HepG2 (cell line): ENCODE measurements around the gene CST3. TPM values are rescaled to one million over a fixed set of nuclear protein-coding genes. Genes with fewer than 3 reads are reported as not detected.

ENCODE experiments used
- CBX5 ChIP-seq: sonication (generic); formaldehyde crosslinking; IDR thresholded peaks from 2 replicates; pipeline ENCODE4 v1.4.0; 2020; ENCODE audit warnings: missing genetic modification reagents, borderline replicate concordance
- CEBPG ChIP-seq: IDR thresholded peaks from 2 replicates; pipeline ENCODE4 v1.6.1; 2016
- CREM ChIP-seq, 2 experiments: sonication (generic) in 1 of 2; formaldehyde crosslinking in 1 of 2; IDR thresholded peaks; 2 replicates each; pipeline versions ENCODE4 v1.4.0 to v1.6.1; 2016 to 2020; ENCODE audit warnings: antibody characterized with exemption in 1 of 2, mild to moderate bottlenecking in 1 of 2, missing genetic modification reagents in 1 of 2
- GFI1 ChIP-seq: sonication (generic); formaldehyde crosslinking; IDR thresholded peaks from 2 replicates; pipeline ENCODE4 v1.5.0; 2020; ENCODE audit warnings: missing genetic modification reagents, mild to moderate bottlenecking, borderline replicate concordance
- GLMP ChIP-seq: sonication (generic); formaldehyde crosslinking; IDR thresholded peaks from 2 replicates; pipeline ENCODE4 v1.9.0; 2021; ENCODE audit warnings: missing genetic modification reagents, mild to moderate bottlenecking, borderline replicate concordance
- NAIF1 ChIP-seq: sonication (generic); formaldehyde crosslinking; IDR thresholded peaks from 2 replicates; pipeline ENCODE4 v1.5.0; 2020; ENCODE audit warnings: mild to moderate bottlenecking, missing genetic modification reagents, borderline replicate concordance
- PHF21A ChIP-seq: sonication (generic); formaldehyde crosslinking; IDR thresholded peaks from 2 replicates; pipeline ENCODE4 v1.5.0; 2020; ENCODE audit warnings: mild to moderate bottlenecking, missing genetic modification reagents
- PLSCR1 ChIP-seq: sonication (generic); formaldehyde crosslinking; IDR thresholded peaks from 2 replicates; pipeline ENCODE4 v1.5.0; 2020; ENCODE audit warnings: missing genetic modification reagents, mild to moderate bottlenecking, borderline replicate concordance
- SIN3A ChIP-seq: IDR thresholded peaks from 2 replicates; pipeline ENCODE4 v1.6.1; 2011; ENCODE audit warnings: low read depth, mild to moderate bottlenecking, control low read depth, low read length, borderline replicate concordance
- SIX4 ChIP-seq: sonication (generic); formaldehyde crosslinking; IDR thresholded peaks from 2 replicates; pipeline ENCODE4 v1.4.0; 2020; ENCODE audit warnings: missing genetic modification reagents
- TEF ChIP-seq: sonication (generic); formaldehyde crosslinking; IDR thresholded peaks from 2 replicates; pipeline ENCODE4 v1.5.0; 2020; ENCODE audit warnings: missing genetic modification reagents
- TERF1 ChIP-seq: sonication (generic); formaldehyde crosslinking; IDR thresholded peaks from 2 replicates; pipeline ENCODE4 v1.8.0; 2022; ENCODE audit warnings: mild to moderate bottlenecking, missing genetic modification reagents, moderate library complexity
- TFDP2 ChIP-seq: sonication (generic); formaldehyde crosslinking; IDR thresholded peaks from 2 replicates; pipeline ENCODE4 v1.4.0; 2020; ENCODE audit warnings: missing genetic modification reagents
- U2AF1 ChIP-seq: fragments of 200-400 bp; formaldehyde crosslinking; optimal IDR thresholded peaks from 2 replicates; pipeline ENCODE3; 2017; ENCODE audit warnings: mild to moderate bottlenecking, low read depth, low read length
- ZBTB20 ChIP-seq: sonication (generic); formaldehyde crosslinking; IDR thresholded peaks from 2 replicates; pipeline ENCODE4 v1.8.1; 2023; ENCODE audit warnings: missing genetic modification reagents, low read depth, mild to moderate bottlenecking, borderline replicate concordance
- ZC3H4 ChIP-seq: sonication (generic); formaldehyde crosslinking; IDR thresholded peaks from 2 replicates; pipeline ENCODE4 v1.4.0; 2020; ENCODE audit warnings: missing genetic modification reagents, borderline replicate concordance
- ZFAT ChIP-seq: sonication (generic); formaldehyde crosslinking; conservative IDR thresholded peaks from 2 replicates; pipeline ENCODE4 v1.8.1; 2023; ENCODE audit warnings: missing genetic modification reagents, inconsistent platforms
- ZFP36L2 ChIP-seq: sonication (generic); formaldehyde crosslinking; IDR thresholded peaks from 2 replicates; pipeline ENCODE4 v1.4.0; 2020; ENCODE audit warnings: missing genetic modification reagents
- ZNF3 ChIP-seq: IDR thresholded peaks from 2 replicates; pipeline ENCODE4 v1.7.0; 2017; ENCODE audit warnings: inconsistent platforms
- ZNF317 ChIP-seq: sonication (generic); formaldehyde crosslinking; IDR thresholded peaks from 2 replicates; pipeline ENCODE4 v1.5.0; 2020; ENCODE audit warnings: mild to moderate bottlenecking, missing genetic modification reagents
- ZNF335 ChIP-seq: sonication (generic); formaldehyde crosslinking; IDR thresholded peaks from 2 replicates; pipeline ENCODE4 v1.4.0; 2020; ENCODE audit warnings: missing genetic modification reagents
- ZNF382 ChIP-seq: sonication (generic); formaldehyde crosslinking; IDR thresholded peaks from 2 replicates; pipeline ENCODE4 v1.5.0; 2020; ENCODE audit warnings: missing genetic modification reagents, mild to moderate bottlenecking, borderline replicate concordance
- ZNF543 ChIP-seq: sonication (generic); formaldehyde crosslinking; IDR thresholded peaks from 2 replicates; pipeline ENCODE4 v1.4.0; 2020; ENCODE audit warnings: mild to moderate bottlenecking, missing genetic modification reagents
- ZNF746 ChIP-seq: sonication (generic); formaldehyde crosslinking; IDR thresholded peaks from 2 replicates; pipeline ENCODE4 v1.8.0; 2022; ENCODE audit warnings: mild to moderate bottlenecking, missing genetic modification reagents
- polyA plus RNA-seq, 8 experiments: library from polyadenylated mRNA; depleted of rRNA in 3 of 8; stranded (reverse) in 7 of 8; unstranded in 1 of 8; fragments of >200 nt; fragmentation: Illumina TruSeq in 4 of 8; extraction: Trizol in 4 of 8; gene quantifications; 2 replicates each; pipeline versions ENCODE4 v1.2.1 to v1.2.3, GENCODE V29; 2011 to 2016; ENCODE audit warnings: low read depth in 4 of 8, missing spikeins in 1 of 8, mixed read lengths in 1 of 8; ENCODE audit not compliant: insufficient read depth in 1 of 8
- total RNA-seq, 5 experiments: library from RNA; depleted of rRNA; stranded (reverse); fragments of >200 nt; fragmentation: Illumina TruSeq; extraction: Trizol; gene quantifications; 2 replicates each; pipeline ENCODE4 v1.2.3, GENCODE V29; 2016; ENCODE audit warnings: low read depth in 1 of 5

Gene CST3
- total and polyA plus RNA-seq, 2 of the 13 experiments (the other 11 are each of a cell fraction or from before 2014, with no cell fraction given): 690 to 1,005 TPM

- TF ChIP-seq CREM (IDR thresholded peaks at IDR 0.05) (peak; percentile 49; the same call in 1 of the 2 replicates), CREM (CRISPR knock-in tag; IDR thresholded peaks at IDR 0.05) (no peak), ZNF543 (no peak; the same call in 1 of the 2 replicates), ZBTB20 (CRISPR knock-in tag) (0 out of 2 replicates have a peak, but pooled peaks have one; percentile 35), CEBPG (CRISPR knock-in tag) (peak; percentile 33; the same call in 1 of the 2 replicates), ZNF335 (CRISPR knock-in tag) (peak; percentile 18; the same call in 1 of the 2 replicates), SIX4 (CRISPR knock-in tag) (peak; percentile 16; the same call in 1 of the 2 replicates), CBX5 (CRISPR knock-in tag) (peak; percentile 84; the same call in 1 of the 2 replicates), GLMP (no peak), ZC3H4 (0 out of 2 replicates have a peak, but pooled peaks have one; percentile 25), PHF21A (peak; percentile 52; the same call in 1 of the 2 replicates), ZFP36L2 (CRISPR knock-in tag) (no peak), NAIF1 (peak; percentile 36; the same call in 1 of the 2 replicates), TFDP2 (CRISPR knock-in tag) (peak; percentile 32; the same call in 1 of the 2 replicates), TEF (CRISPR knock-in tag) (no peak), ZNF3 (CRISPR knock-in tag) (0 out of 2 replicates have a peak, but pooled peaks have one; percentile 31), PLSCR1 (CRISPR knock-in tag) (no peak), ZNF746 (peak; percentile 51; the same call in 1 of the 2 replicates), ZNF382 (CRISPR knock-in tag) (peak; percentile 64; the same call in 1 of the 2 replicates), SIN3A (no peak), TERF1 (0 out of 2 replicates have a peak, but pooled peaks have one; percentile 66), ZFAT (CRISPR knock-in tag) (no peak), U2AF1 (peak; percentile 26), ZNF317 (CRISPR knock-in tag) (0 out of 2 replicates have a peak, but pooled peaks have one; percentile 29), GFI1 (peak; percentile 43; the same call in 1 of the 2 replicates)
These were observed 8.0 kb downstream of the CST3 start (continued) for GRCh38 chr20:23629542-23630391.
